Skeletal muscle tissue (tissue), 4 donors: ENCODE results near the gene ABCC4. TPM values are rescaled to one million over a fixed set of nuclear protein-coding genes. Genes with fewer than 3 reads are reported as not detected.

Source experiments
- H3K27ac ChIP-seq: one replicate; pipeline ENCODE4 v1.7.0; 2013; ENCODE audit warnings: mild to moderate bottlenecking, low read depth, low read length, inconsistent platforms
- H3K27me3 ChIP-seq, 3 donors: one replicate each; pipeline ENCODE4 v1.7.0; 2013; ENCODE audit warnings: low read length in 3 of 3; ENCODE audit not compliant: control insufficient read depth in 3 of 3, insufficient read depth in 3 of 3
- H3K36me3 ChIP-seq, 3 donors: one replicate each; pipeline ENCODE4 v1.7.0; 2013; ENCODE audit warnings: low read length in 3 of 3; ENCODE audit not compliant: control insufficient read depth in 3 of 3, insufficient read depth in 3 of 3
- H3K4me1 ChIP-seq, 3 donors: one replicate each; pipeline ENCODE4 v1.7.0; 2013; ENCODE audit warnings: low read length in 3 of 3, mild to moderate bottlenecking in 3 of 3; ENCODE audit not compliant: control insufficient read depth in 3 of 3, insufficient read depth in 3 of 3
- H3K4me3 ChIP-seq, 3 donors: one replicate each; pipeline ENCODE4 v1.7.0; 2013; ENCODE audit warnings: low read length in 3 of 3
- H3K9ac ChIP-seq, 3 donors: one replicate each; pipeline ENCODE4 v1.7.0; 2013; ENCODE audit warnings: low read length in 3 of 3, mild to moderate bottlenecking in 3 of 3, moderate library complexity in 2 of 3, low read depth in 1 of 3
- H3K9me3 ChIP-seq, 3 donors: one replicate each; pipeline ENCODE4 v1.7.0; 2013; ENCODE audit warnings: low read length in 3 of 3; ENCODE audit not compliant: control insufficient read depth in 3 of 3
- total RNA-seq: library from RNA; depleted of rRNA; stranded (reverse); fragments of >200 nt; gene quantifications from one replicate; pipeline ENCODE4 v1.2.3, GENCODE V29; 2014
- donor health status: Osteomylitis.

The ABCC4 gene
- total RNA-seq, 1 donor from 2014 or later, result 5.2 TPM

GRCh38 chr13:95033890-95034289 lies 267.4 kb downstream of the ABCC4 start:
- no peaks in the 10 kb centered on the region for H3K4me1 ChIP-seq
- no peak overlapping the region for H3K27ac ChIP-seq

GRCh38 chr13:95032121-95032520 lies 269.1 kb downstream of the ABCC4 start:
- no peak overlapping the region for H3K4me3 ChIP-seq
- H3K9ac ChIP-seq, result no peak overlapping the region
- no peaks in the 10 kb centered on the region for H3K27me3 ChIP-seq
- H3K9me3 ChIP-seq, result no peaks in the 10 kb centered on the region
- no peak overlapping the region for H3K27ac ChIP-seq
- no peaks in the 10 kb centered on the region for H3K4me1 ChIP-seq
- peaks cover 0 to 5% (median 4%) of the 10 kb centered on the region in 3 donors for H3K36me3 ChIP-seq

More at GRCh38 chr13:95033890-95034289, 267.4 kb downstream of the ABCC4 start:
- Histone ChIP-seq H3K9ac (no peak overlapping the region), H3K9me3 (no peaks in the 10 kb centered on the region), H3K27me3 (no peaks in the 10 kb centered on the region), H3K36me3 (peaks cover 4 to 10% (median 4%) of the 10 kb centered on the region in 3 donors), H3K4me3 (no peak overlapping the region)

GRCh38 chr13:95030821-95031343 lies 270.4 kb downstream of the ABCC4 start:
- Histone ChIP-seq H3K9ac (no peak overlapping the region), H3K36me3 (peaks cover 0 to 5% (median 4%) of the 10 kb centered on the region in 3 donors), H3K4me3 (no peak overlapping the region), H3K9me3 (no peaks in the 10 kb centered on the region), H3K27ac (no peak overlapping the region), H3K4me1 (no peaks in the 10 kb centered on the region), H3K27me3 (no peaks in the 10 kb centered on the region)

GRCh38 chr13:95027638-95028037 lies 273.6 kb downstream of the ABCC4 start:
- H3K4me3 ChIP-seq, result no peak overlapping the region
- no peak overlapping the region for H3K27ac ChIP-seq
- H3K36me3 ChIP-seq, result peaks cover 0 to 4% (median 0%) of the 10 kb centered on the region in 3 donors
- H3K27me3 ChIP-seq, result no peaks in the 10 kb centered on the region
- H3K9me3 ChIP-seq, result no peaks in the 10 kb centered on the region
- no peaks in the 10 kb centered on the region for H3K4me1 ChIP-seq
- H3K9ac ChIP-seq, result no peak overlapping the region

- Histone ChIP-seq H3K9ac (no peak overlapping the region), H3K27me3 (no peaks in the 10 kb centered on the region), H3K4me1 (no peaks in the 10 kb centered on the region), H3K36me3 (no peaks in the 10 kb centered on the region), H3K9me3 (no peaks in the 10 kb centered on the region), H3K4me3 (no peak overlapping the region), H3K27ac (no peak overlapping the region)
Observed at GRCh38 chr13:95025116-95025515, 276.1 kb downstream of the ABCC4 start.

GRCh38 chr13:95023405-95023804 lies 277.8 kb downstream of the ABCC4 start:
- no peaks in the 10 kb centered on the region for H3K36me3 ChIP-seq
- no peaks in the 10 kb centered on the region for H3K9me3 ChIP-seq
- no peaks in the 10 kb centered on the region for H3K4me1 ChIP-seq
- H3K9ac ChIP-seq, result no peak overlapping the region
- H3K4me3 ChIP-seq, result no peak overlapping the region
- H3K27me3 ChIP-seq, result no peaks in the 10 kb centered on the region
- no peak overlapping the region for H3K27ac ChIP-seq

GRCh38 chr13:95020298-95020987 lies 280.8 kb downstream of the ABCC4 start:
- Histone ChIP-seq H3K9me3 (no peaks in the 10 kb centered on the region), H3K36me3 (no peaks in the 10 kb centered on the region), H3K4me1 (no peaks in the 10 kb centered on the region), H3K27me3 (no peaks in the 10 kb centered on the region), H3K9ac (no peak overlapping the region), H3K4me3 (no peak overlapping the region), H3K27ac (no peak overlapping the region)

GRCh38 chr13:95019886-95020285 lies 281.4 kb downstream of the ABCC4 start:
- H3K4me1 ChIP-seq, result no peaks in the 10 kb centered on the region
- H3K27ac ChIP-seq, result no peak overlapping the region
- H3K9me3 ChIP-seq, result no peaks in the 10 kb centered on the region
- no peaks in the 10 kb centered on the region for H3K36me3 ChIP-seq
- H3K27me3 ChIP-seq, result no peaks in the 10 kb centered on the region
- no peak overlapping the region for H3K4me3 ChIP-seq
- no peak overlapping the region for H3K9ac ChIP-seq

GRCh38 chr13:95007322-95007721 lies 293.9 kb downstream of the ABCC4 start:
- Histone ChIP-seq H3K27me3 (peaks cover 0 to 1% (median 0%) of the 10 kb centered on the region in 3 donors), H3K36me3 (no peaks in the 10 kb centered on the region), H3K9me3 (no peaks in the 10 kb centered on the region), H3K4me3 (no peak overlapping the region), H3K27ac (no peak overlapping the region), H3K4me1 (peaks cover 0 to 8% (median 2%) of the 10 kb centered on the region in 3 donors), H3K9ac (no peak overlapping the region)

GRCh38 chr13:95005300-95005699 lies 296.0 kb downstream of the ABCC4 start:
- H3K27ac ChIP-seq, result no peak overlapping the region
- H3K27me3 ChIP-seq, result peaks cover 0 to 10% (median 0%) of the 10 kb centered on the region in 3 donors
- no peak overlapping the region for H3K4me3 ChIP-seq
- no peaks in the 10 kb centered on the region for H3K9me3 ChIP-seq
- peaks cover 0 to 8% (median 2%) of the 10 kb centered on the region in 3 donors for H3K4me1 ChIP-seq
- no peak overlapping the region for H3K9ac ChIP-seq
- no peaks in the 10 kb centered on the region for H3K36me3 ChIP-seq
